DND-41 (cell line): ENCODE results near the gene PRCC.

ENCODE experiments used
- EZH2 ChIP-seq: IDR thresholded peaks from 3 replicates; pipeline ENCODE4 v1.6.1; 2012; ENCODE audit warnings: borderline replicate concordance, low read depth, mild to moderate bottlenecking, moderate library complexity, low read length, inconsistent platforms; ENCODE audit not compliant: severe bottlenecking
- TF ChIP-seq, protein P1 (sequence below): IDR thresholded peaks from 2 replicates; pipeline ENCODE4 v1.5.1; 2012; ENCODE audit warnings: borderline replicate concordance, low read length, moderate library complexity, mild to moderate bottlenecking; ENCODE audit not compliant: poor library complexity, severe bottlenecking; ENCODE audit errors: extremely low read depth

DNA sequence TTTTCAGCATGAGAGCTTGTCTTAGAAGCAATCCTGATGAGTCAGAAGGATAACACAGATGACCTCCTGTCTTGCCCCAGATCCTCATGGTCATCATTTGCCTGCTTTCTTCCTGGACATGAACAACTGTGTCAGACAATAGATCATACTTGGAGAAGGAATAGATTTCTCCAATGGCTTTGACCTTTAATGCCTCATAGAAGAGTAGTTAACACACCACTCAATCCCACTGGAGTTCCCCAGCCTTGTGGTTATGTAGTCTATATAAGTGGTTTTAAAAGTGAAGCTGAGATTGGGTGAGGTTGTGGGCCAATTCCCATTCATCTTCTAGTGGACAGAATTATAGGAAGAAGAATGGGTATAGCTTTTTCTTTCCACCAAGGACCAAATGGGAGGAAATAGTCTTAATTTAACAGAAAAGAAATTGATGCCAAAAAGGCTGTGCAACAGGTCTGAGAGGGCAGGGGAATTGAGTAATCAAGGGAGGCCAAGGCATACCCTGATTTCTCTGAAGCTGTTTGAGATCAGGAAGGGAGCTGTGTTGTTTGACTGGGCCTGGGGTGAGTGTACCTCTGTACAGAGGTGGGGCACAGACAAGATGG, 14.4 kb downstream of the PRCC start:
- TF ChIP-seq, protein P1, sequence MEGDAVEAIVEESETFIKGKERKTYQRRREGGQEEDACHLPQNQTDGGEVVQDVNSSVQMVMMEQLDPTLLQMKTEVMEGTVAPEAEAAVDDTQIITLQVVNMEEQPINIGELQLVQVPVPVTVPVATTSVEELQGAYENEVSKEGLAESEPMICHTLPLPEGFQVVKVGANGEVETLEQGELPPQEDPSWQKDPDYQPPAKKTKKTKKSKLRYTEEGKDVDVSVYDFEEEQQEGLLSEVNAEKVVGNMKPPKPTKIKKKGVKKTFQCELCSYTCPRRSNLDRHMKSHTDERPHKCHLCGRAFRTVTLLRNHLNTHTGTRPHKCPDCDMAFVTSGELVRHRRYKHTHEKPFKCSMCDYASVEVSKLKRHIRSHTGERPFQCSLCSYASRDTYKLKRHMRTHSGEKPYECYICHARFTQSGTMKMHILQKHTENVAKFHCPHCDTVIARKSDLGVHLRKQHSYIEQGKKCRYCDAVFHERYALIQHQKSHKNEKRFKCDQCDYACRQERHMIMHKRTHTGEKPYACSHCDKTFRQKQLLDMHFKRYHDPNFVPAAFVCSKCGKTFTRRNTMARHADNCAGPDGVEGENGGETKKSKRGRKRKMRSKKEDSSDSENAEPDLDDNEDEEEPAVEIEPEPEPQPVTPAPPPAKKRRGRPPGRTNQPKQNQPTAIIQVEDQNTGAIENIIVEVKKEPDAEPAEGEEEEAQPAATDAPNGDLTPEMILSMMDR = no peak
- TF ChIP-seq EZH2 = no peak
